HG03565 (cell line): ENCODE results near the gene ALK.

Experiments
- ATAC-seq: cut with Tn5 transposase; IDR thresholded peaks from one replicate; pipeline ENCODE4 v1.9.1; 2021; ENCODE audit warnings: mild to moderate bottlenecking, moderate library complexity; ENCODE audit not compliant: unreplicated experiment

Gene ALK

GRCh38 chr2:29583548-29584156, 337.7 kb downstream of the ALK start:
- no peak for ATAC-seq

DNA sequence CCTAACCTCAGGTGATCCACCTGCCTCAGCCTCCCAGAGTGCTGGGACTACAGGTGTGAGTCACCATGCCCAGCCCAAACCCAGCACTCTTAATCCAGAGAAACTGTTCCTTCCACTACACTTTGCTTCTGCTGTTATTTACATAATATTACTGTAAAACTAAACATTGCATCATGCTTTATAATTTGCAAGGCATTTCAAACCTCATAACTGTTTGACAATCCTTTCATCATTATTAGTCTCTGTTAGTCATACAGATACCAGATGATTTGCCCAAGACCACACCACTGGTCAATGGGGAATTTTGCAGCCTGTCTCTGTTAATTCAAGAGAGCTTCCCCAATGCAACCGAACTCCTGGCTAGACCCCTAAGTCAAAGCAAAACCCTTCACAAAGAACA, 338.3 kb downstream of the ALK start:
- no peak for ATAC-seq

DNA sequence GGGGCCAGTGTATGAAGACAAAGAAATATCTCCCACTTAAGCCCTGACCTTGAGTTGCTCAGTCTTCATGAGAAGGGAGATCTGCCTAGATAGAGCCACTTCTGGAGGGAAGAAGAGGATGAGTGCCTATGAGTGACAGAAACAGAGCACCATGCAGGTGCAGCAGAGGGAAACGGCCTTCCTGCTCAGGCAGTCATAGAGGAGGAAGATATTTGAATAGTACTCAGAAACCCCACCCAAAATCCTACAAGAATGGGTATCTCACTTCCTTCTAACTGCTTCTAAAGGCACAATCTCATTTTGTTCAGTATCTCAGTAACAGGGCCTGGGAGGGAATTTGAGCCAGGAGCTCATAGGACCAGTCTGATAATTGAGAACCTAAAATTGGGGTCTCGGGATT, 339.3 kb downstream of the ALK start:
- no peak for ATAC-seq

GRCh38 chr2:29580223-29580622, 341.2 kb downstream of the ALK start:
- no peak for ATAC-seq

DNA sequence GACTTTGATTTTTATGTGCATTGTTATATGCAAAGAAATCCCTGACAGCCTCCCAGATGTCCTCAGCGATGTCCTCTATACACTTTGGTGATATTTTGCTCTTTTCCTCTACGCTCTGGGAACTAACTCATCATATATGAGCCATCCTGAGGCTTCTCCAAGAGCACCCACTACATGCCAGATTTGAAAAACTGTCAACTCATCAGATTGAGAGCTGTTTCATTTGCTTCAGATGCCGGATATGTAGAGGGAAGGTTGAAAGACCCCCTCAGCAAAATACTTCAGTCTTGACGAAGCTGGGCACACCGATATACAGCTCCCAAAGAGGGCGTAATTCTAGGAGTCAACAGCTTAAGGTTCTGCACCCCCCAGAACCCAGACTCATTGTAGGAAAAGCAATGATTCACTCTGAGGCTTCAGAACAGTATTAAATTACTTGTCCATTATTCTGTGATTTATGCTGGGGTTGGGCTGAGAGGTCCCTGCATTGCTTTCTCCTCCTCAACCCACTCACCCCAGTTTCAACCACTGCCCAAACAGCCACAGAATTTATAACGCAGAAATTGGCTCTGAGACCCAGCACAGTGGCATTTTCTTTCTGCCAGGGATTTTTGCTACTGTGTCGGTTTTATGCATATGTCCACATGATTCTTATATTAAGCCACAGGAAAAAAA, 341.8 kb downstream of the ALK start:
- ATAC-seq = no peak

DNA sequence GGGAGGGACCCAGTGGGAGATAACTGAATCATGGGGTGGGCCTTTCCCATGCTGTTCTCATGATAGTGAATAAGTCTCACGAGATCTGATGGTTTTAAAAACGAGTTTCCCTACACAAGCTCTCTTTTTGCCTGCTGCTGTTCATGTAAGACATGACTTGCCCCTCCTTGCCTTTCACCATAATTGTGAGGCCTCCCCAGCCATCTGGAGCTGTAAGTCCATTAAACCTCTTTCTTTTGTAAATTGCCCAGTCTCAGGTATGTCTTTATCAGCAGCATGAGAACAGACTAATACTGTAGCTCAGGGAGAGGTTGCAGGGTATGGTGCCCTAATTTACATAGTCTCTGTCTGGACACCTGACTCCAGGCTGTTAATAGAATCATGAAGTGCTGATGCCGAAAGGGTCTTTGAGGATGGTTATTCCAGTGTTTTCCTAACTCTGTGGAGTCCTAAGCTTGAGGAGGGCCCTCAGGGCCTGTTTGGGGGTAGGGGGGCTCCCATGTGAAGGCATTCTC, 343.2 kb downstream of the ALK start:
- no peak for ATAC-seq

DNA sequence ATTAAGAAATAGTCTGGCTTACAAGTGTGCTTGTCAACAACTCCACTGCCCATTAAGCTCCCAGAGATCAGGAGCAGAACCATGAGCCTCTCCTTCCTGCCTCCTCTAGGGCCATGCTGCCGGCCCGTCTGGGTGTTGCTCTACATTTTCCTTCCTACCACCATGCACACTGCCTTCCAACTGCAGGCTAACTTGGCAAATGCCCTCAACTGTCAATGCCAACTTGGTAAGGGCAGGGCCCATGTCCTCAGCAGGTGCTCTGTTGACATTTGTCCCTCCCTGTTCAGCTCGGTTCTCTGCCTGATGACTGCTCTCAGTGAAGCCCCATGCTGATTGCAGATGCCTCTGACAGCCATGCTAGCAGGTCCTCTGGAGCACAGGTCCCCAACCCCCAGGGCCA, 345.2 kb downstream of the ALK start:
- no peak for ATAC-seq

GRCh38 chr2:29575370-29575890, 346.0 kb downstream of the ALK start:
- ATAC-seq = no peak

DNA sequence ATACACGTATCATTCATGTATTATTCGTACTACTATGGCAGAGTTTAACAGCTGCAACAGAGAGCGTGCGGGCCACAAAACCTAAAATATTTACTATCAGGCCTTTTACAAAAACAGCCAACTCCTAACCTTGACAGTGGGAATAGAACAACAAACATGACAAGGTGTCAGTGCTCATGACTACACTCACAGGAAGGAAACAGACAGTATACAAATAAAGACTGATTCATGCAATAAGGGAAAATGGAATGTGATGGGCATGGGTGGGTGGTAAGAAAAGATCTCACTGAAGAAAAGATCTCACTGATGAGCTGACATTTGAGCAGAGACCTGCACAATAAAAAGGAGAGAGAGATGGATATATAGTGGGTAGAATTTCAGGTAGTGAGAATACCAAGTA, 347.8 kb downstream of the ALK start:
- no peak for ATAC-seq

- no peak for ATAC-seq
Measured at GRCh38 chr2:29573147-29573546, 348.2 kb downstream of the ALK start.

DNA sequence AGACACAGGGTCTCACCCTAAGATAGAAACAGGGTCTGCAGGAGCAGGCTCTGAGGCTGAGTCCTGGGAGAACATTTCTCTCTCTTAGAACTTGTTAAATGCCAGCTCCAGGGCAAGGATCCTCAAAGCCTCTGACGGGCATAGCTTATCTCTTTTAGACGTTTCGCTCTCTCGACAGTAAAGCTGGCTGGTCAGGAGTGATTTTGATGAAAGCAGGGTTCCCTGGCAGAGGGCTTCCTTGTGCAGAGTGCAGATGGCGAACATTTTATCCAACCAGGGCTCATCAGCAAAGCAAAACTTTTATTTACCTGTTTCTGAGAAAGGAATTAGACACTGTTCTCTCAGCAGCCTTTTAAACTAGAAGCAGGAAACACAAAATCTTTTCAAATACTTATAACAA, 350.8 kb downstream of the ALK start:
- ATAC-seq = no peak

DNA sequence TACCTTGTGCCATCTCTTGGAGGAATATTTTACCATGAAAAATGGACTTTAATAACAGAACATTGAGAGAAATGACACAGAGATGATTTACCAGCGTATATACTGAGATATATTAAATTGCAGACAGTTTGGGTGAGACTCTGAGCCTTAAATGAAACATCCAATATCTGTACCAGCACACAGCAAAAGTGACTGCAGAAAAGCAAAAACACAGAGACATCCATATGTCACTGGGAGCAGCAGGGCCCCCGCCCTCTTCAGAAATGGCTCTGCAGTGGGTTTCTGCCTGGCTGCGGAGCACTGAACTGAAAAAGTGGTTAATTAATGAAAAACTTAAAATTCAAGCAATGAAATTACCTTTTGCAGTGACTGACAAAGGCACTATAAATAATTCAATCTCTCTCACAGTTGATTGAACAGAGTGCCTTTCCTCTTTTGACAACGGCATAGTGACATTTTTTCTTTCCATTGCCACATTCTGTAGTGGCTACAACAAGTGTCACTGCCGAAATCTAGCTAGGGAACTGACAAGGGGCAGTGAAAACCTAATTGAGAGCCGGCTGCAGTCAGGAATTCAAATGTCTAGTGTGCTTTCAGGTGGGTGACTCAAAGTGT, 353.4 kb downstream of the ALK start:
- ATAC-seq = no peak

DNA sequence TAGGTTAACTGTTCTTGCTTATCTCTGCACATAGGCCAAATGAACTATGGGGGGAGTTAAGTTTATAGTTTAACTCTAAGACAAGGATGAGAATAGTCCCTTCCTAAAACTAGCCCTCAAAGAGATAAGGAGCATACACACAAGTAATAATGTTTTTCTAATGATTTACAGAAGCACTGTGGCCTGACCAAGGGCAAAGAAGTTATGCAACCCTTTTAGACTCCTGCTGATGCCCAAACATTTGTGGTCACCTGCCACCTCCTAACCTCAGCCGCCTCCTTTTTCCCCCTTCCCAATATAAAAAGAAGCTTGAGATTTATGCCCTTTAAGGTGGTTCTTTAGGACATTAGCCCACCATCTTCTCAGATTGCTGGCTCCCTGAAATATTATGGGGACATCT, 357.7 kb downstream of the ALK start:
- ATAC-seq = no peak

- ATAC-seq = no peak
Measured at GRCh38 chr2:29562896-29563295, 358.5 kb downstream of the ALK start.

DNA sequence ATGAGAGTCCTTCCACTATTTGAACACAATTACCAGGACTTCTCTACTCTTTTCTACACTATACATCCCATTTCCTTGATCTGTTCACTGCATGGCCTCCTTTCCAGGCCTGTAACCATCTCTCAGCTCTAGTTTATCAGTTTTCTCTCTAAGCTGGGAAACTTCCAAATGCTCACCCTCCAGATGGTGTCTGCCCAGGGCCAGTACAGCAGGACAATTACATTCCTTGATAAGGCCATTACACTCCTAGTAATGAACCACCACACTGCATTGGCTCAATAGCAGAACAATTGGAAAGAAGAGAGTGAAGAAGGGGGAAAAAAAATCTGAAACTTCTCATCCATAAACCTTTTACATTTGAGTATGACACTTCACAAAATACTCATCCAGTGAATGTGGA, 359.1 kb downstream of the ALK start:
- ATAC-seq = no peak

GRCh38 chr2:29561628-29562027, 359.8 kb downstream of the ALK start:
- ATAC-seq = no peak

DNA sequence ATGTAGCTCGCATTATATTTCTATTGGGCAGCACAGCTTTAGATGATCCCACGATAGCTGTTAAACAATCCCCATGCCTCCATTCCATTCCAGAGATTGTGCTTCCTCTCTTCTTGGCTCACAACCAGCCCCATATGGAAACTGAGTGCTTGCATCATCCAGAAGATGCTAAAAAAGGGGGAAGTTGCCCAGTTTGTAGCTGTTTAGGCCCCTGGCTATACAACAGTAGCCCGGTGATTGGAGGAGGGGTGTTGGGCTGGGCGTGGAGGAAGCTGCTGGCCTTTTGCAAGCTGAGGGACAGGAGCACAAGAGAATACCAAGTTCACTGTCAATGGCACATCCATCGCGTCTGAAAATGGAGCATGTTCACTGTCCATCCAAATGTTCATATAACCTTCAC, 360.2 kb downstream of the ALK start:
- ATAC-seq = no peak

DNA sequence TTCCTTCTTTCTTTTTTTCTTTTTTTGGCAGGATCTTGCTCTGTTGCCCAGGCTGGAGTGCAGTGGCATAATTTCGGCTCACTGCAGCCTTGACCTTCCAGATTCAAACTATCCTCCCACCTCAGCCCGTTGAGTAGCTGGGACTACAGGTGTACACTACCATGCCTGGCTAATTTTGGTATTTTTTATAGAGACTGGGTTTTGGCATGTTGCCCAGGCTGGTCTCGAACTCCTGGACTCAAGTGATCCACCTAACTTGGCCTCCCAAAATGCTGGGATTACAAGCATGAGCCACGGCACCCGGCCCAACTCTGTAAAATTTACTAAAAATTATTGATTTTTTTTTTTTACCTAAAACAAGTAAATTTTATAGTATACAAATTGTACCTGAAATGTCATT, 360.8 kb downstream of the ALK start:
- no peak for ATAC-seq

DNA sequence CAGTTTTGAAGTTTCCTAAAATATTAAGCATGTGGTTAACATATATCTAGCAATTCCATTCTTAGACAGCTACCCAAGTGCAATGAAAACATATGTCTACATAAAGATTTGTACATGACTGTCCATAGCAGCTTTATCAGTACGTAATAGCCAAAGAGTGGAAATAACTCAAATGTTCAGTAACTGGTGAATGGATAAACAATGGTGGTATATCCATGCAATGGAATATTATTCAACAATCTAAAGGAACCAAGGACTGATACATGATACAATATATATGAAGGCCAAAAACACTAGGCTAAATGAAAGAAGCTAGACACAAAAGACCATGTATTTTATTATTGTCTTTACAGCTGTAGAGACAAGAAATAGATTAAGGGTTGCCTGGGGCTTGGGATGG, 361.4 kb downstream of the ALK start:
- no peak for ATAC-seq

DNA sequence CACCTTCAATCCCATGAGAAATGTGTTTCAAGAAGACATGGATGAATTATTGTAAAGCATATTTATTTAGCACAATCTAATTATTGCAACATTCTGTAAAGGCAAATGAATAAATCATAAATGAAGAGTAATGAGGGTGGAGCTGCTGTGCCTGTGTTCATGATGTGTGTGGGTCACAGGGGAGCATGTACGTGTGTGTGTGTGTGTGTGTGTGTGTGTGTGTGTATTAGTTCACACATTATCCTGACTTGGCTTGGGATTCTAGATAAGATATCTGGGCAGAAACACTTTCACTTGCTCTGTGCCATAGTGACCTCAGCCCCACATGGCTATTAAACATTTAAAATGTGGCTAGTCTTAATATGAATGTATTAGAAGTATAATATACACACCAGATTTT, 361.8 kb downstream of the ALK start:
- ATAC-seq = no peak

- no peak for ATAC-seq
Measured at GRCh38 chr2:29558097-29558496, 363.3 kb downstream of the ALK start.

- ATAC-seq = no peak
Measured at GRCh38 chr2:29557268-29557667, 364.1 kb downstream of the ALK start.
